ENCODE measurements around the gene ZNF771.
"Not testable (repeated sequence)": the region's sequence is repeated elsewhere in the genome, so short reads cannot be mapped to it uniquely, and the experiment has no call there.

ZNF771 gene

GRCh38 chr16:30456302-30456701 is 48.9 kb downstream of the ZNF771 start:
- no peak overlapping the region for H3K4me3 ChIP-seq
- intact Hi-C loops (cut with DNase I; ENCODE audit: low total_unique reads), result no loop called here

DNA sequence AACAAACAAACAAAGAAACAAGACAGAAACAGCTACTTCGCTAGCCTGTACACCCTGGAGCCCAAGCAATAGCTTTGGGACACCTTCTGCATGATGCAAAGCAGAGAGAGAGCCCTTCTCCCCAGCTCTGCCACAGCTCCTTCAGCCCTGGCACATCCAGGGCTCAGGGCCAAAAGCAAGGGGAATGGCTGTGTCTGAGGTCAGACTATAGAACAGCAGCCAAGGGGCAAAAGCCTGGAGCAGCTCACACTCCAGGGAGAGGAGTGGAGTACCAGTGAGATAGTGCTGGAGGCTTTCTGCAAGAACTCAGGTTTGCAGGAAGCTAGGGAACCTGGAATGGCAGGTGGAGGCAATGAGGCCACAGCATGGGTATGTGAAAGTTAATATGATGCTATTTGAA is 49.9 kb downstream of the ZNF771 start:
- intact Hi-C loops (cut with DNase I; ENCODE audit: low total_unique reads), result no loop called here
- Histone ChIP-seq H3K36me3 (no peaks in the 10 kb centered on the region), H3K27ac (no peak overlapping the region), H3K9me3 (no peaks in the 10 kb centered on the region), H3K4me3 (no peak overlapping the region), H3K27me3 (peaks cover 0 to 9% of the 10 kb centered on the region in 2 donors), H3K4me1 (no peaks in the 10 kb centered on the region)
- no peak for TF ChIP-seq CTCF (IDR thresholded peaks at IDR 0.05)
- DNase-seq, result no peak

More at GRCh38 chr16:30456302-30456701, 48.9 kb downstream of the ZNF771 start:
- Histone ChIP-seq H3K4me1 (no peaks in the 10 kb centered on the region), H3K27me3 (peaks cover 0 to 9% of the 10 kb centered on the region in 2 donors), H3K36me3 (no peaks in the 10 kb centered on the region), H3K27ac (no peak overlapping the region), H3K9me3 (no peaks in the 10 kb centered on the region)
- DNase-seq, result no peak
- TF ChIP-seq CTCF (IDR thresholded peaks at IDR 0.05), result no peak

DNA sequence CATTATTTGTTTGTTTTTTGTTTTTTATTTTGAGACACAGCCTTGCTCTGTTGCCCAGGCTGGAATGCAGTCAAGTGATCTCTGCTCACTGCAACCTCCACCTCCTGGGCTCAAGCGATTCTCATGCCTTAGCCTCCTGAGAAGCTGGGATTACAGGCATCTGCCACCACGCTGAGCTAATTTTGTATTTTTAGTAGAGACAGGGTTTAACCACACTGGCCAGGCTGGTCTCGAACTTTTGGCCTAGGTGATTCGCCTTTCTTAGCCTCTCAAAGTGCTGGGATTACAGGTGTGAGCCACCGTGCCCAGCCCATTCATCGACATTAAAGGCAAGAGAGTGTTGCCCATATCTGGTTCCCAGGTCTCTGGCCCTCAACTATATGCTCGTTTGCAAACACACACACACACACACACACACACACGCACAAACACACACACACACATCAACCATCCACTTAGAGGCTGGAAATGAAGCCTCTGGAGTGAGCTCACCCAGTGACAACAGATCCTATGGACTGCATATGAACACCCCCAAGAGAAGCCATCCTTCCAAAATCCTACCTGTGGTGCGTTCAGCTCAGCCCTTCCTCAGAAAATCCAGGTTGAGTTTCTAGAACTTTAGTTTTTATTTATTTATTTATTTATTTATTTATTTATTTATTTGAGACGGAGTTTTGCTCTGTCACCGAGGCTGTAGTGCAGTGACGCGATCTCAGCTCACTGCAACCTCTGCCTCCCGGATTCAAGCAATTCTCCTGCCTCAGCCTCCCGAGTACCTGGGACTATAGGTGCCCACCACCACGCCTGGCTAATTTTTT is 50.5 kb downstream of the ZNF771 start:
- Histone ChIP-seq H3K36me3 (no peaks in the 10 kb centered on the region), H3K27ac (no peak overlapping the region), H3K27me3 (peaks cover 0 to 9% of the 10 kb centered on the region in 2 donors), H3K9me3 (no peaks in the 10 kb centered on the region), H3K4me3 (no peak overlapping the region), H3K4me1 (no peaks in the 10 kb centered on the region)
- no peak for TF ChIP-seq CTCF (IDR thresholded peaks at IDR 0.05)
- DNase-seq, result no peak
- intact Hi-C loops (cut with DNase I; ENCODE audit: low total_unique reads), result no loop called here

GRCh38 chr16:30458561-30459394 is 51.4 kb downstream of the ZNF771 start:
- Histone ChIP-seq H3K36me3 (no peaks in the 10 kb centered on the region), H3K27ac (no peak overlapping the region), H3K4me3 (no peak overlapping the region), H3K27me3 (peaks cover 0 to 9% of the 10 kb centered on the region in 2 donors), H3K4me1 (no peaks in the 10 kb centered on the region), H3K9me3 (no peaks in the 10 kb centered on the region)
- DNase-seq, result no peak
- TF ChIP-seq CTCF (IDR thresholded peaks at IDR 0.05), result no peak
- intact Hi-C loops (cut with DNase I; ENCODE audit: low total_unique reads), result no loop called here

GRCh38 chr16:30459456-30459855 is 52.0 kb downstream of the ZNF771 start:
- Histone ChIP-seq H3K27ac (no peak overlapping the region), H3K4me1 (no peaks in the 10 kb centered on the region)
- intact Hi-C loops (cut with DNase I; ENCODE audit: low total_unique reads), result no loop called here

DNA sequence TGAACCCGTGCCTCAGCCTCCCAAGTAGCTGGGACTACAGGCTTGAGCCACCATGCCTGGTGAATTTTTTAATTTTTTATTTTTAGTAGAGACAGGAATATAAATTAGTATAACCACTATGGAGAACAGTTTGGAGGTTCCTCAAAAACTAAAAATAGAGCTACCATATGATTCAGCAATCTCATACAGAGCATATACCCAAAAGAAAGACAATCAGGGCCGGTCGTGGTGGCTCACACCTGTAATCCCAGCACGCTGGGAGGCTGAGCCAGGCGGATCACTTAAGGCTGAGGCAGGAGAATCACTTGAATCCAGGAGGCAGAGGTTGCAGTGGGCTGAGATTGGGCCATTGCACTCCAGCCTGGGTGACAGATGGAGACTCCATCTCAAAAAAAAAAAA is 54.0 kb downstream of the ZNF771 start:
- H3K27me3 ChIP-seq; DNase-seq; H3K27ac ChIP-seq; H3K9me3 ChIP-seq; intact Hi-C loops (cut with DNase I; ENCODE audit: low total_unique reads); H3K36me3 ChIP-seq; H3K4me1 ChIP-seq; H3K4me3 ChIP-seq: not testable (repeated sequence)

More at GRCh38 chr16:30459456-30459855, 52.0 kb downstream of the ZNF771 start:
- Histone ChIP-seq H3K36me3 (no peaks in the 10 kb centered on the region), H3K27me3 (peaks cover 0 to 9% of the 10 kb centered on the region in 2 donors), H3K4me3 (no peak overlapping the region), H3K9me3 (no peaks in the 10 kb centered on the region)
- no peak for DNase-seq
- no peak for TF ChIP-seq CTCF (IDR thresholded peaks at IDR 0.05)
